NOMO-1 treated with dmso at 0.1 percent for 144 hours (cell line): ENCODE results near the gene RGS14.
"Not testable (repeated sequence)": the region's sequence is repeated elsewhere in the genome, so short reads cannot be mapped to it uniquely, and the experiment has no call there.

Experiments
- DNase-seq: peaks from one replicate; lab custom pipeline; 2025; ENCODE audit not compliant: unreplicated experiment; lab: John Stamatoyannopoulos, UW

RGS14 gene

DNA sequence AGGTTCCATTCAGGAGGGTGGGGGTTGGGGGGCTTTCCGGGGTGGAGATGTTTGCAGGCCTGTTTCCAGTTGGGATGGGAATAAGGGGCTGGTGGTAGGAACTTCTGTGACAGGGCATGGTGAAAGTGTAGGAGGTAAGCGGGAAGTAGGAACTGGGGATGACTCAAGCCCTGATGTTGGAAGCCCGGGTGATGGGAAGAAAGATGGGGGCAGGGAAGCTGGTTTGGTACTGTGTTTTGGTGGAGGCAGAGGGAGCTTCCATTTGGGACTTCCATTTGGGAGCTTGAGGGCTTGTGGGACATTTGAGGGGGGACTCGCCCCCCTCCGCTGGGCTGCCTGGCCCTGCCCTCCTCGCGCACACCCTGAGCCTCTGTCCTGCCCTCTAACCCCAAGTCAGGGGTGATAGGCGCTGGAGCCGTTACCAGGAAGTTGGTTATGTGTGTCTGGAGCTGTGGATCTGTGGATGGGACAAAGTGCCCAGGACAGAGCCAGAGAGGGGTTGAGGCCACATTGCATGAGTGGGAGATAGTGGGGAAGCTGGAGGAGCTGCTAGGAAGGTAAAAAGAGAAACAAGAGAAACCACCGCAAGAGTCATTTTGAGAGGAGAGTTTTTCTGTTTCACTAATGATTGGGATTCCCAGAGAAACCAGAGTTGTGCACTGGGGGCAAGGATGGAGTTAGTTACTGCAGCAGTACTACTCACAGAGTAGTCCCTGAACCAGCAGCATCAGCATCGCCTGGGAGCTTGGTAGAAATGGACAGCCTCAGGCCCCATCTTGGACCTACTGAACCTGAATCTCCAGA, 6.6 kb downstream of the RGS14 start:
- no peak for DNase-seq

DNA sequence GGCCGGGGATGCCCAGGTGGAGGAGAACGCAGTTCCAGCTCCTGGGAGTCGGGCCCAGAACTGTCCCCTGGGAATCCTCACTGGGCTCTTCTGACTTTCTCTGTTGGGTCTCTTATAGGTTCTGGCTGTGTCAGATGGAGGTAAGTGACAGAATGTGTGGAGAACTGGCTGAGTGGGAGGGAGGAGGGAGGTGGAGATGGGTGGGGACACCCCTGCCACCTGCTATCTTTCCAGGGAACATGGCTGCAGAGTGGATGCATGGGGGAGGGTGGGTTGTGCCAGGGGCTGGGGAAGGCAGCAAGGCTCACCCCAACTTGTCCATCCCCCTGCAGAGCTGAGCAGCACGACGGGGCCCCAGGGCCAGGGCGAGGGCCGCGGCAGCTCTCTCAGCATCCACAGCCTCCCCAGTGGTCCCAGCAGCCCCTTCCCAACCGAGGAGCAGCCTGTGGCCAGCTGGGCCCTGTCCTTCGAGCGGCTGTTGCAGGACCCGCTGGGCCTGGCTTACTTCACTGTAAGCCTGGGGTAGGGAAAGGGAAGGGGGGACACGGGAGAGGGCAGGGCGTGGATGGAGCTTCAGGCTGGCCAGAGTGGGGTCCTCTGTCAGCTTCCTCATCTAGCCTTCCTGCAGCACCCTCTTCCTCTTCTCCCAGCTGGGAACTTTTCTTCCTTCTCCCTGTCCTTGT, 8.3 kb downstream of the RGS14 start:
- DNase-seq: no peak

GRCh38 chr5:177366528-177367322, 9.0 kb downstream of the RGS14 start:
- DNase-seq: no peak

- no peak for DNase-seq
Observed at GRCh38 chr5:177367323-177367848, 9.7 kb downstream of the RGS14 start.

- no peak for DNase-seq
Observed at GRCh38 chr5:177367981-177368868, 10.5 kb downstream of the RGS14 start.

DNA sequence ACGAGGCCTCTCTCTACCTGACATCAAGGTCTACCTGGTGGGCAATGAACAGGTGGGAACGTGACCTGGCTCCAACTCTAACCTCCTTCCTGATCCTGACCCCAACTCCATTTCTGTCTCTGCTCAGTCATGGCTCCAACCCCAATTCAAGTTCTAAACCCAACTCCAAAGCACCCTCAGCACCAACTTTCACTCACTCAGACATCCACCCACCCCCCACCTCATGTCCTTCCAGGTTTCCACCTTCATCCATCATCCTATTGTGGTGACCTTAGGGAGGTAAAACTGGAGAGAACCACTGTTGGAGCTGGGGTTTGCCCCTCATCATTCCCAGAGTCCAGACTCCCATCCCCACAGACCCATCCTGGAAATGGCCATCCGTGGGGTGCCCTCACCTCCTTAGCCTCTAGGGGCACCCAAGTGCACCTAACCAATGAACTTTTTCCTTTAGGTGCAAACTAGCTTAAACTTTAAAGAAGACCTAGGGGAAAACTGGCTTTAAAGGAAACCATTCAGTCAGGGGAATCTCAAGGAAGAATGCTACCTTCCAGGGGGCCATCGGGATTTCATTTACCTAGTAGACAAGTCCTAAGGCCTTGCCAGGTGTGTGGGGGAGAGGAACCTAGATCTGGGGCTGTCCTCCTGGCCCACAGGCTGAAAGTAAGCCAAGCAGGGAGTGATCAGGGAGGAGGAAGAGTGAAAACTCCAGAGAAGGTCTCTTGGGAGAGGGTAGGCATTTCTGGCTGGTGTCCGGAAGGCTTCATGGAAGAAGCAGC, 11.3 kb downstream of the RGS14 start:
- no peak for DNase-seq

DNA sequence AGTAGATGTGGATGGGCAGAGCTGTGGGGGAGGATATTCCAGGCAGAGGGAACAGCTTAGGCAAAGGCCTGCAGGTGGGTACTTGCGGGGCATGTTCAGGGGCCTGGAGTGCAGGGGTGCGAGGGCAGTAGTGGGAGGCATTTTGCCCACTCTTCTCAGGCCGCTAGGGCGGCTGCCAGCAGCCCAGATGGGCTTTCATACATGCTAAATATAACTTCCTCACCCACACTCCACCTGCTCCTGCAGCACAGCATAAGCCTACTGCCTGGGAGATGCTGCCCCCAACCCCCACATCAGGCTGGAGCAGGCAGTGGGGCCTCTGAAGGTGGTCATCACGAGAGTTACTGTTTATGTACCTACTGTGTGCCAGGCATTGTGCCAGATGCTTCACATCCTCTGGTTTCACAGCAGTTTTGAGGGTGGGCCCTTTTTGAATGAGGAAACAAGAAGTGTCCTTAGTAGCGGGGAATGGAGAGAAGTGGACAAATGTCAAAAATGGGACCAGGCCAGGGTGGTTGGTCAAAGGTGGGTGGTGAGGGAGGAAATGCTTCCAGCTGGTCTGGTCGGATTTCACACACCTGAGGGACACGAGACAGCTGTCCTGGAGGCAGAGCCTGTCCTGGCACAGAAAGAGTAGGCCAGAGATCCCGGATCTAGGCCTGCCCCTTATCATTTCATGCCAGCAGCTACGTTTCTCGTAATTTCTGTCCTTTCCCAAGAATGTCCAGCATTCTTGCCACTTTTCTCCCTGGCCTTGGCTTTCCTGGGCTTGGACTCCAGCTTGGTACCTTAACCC, 12.1 kb downstream of the RGS14 start:
- DNase-seq: no peak

DNA sequence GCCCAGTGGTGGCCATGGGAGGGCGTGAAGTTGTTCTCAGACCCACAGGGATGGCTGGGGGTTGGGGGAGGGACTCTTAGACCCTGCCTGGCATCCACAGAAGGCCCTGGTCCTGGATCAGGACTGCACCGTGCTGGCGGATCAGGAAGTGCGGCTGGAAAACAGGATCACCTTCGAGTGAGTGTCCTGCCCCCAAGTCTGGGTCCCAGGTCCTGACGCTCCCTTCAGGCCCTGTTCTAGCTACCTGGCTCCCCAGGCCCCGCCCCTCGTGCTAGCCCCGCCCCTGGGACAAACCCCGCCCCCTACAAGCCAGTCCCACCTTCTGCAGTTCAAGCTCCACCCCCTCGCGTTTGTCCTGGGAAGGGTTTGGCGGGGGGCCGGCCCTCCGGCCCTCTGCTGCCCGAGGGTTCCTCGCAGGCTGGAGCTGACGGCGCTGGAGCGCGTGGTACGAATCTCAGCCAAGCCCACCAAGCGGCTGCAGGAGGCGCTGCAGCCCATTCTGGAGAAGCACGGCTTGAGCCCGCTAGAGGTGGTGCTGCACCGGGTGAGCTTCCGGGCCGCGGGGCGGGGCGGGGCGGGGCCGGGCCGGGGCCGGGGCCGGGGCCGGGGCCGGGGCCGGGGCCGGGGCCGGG, 12.9 kb downstream of the RGS14 start:
- no peak for DNase-seq

GRCh38 chr5:177371120-177372033, 13.7 kb downstream of the RGS14 start:
- no peak for DNase-seq

DNA sequence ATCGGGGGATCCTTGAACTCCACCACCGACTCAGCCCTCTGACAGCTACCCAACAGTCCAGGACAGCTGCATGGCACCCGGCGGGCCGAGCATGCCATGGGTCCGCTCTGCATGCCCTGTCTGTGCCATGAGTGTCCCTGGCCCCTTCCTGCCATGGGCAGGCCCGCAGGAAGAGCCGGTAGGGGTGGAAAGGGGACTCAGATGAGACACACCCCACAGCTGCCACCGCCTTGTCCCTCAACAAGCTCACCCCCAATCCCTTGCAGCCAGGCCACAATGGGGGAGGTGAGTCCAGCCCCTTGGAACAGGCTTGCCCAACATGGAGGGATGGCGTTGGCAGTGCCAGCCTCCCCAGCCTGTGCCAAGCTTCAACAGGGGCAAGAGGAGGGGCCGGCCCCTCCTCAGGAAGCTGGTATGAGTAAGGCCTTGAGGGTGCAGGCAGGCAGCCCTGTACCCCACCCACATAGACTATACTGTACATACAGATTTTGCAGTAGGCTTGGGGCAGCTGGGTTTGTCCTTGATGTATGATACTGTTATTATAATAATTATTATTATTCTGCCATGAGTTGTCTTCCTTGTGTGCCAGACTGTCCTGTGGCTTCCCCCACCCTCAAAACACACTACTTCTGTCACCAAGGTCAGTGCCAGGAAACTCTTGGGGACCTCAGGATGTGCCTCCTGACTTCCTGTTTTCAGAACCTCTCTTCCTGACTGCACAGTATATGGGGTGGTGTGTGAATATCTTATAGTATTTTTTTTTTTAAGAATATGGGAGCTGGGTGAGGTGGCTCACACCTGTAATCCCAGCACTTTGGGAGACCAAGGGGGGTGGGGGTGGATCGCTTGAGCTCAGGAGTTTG, 14.5 kb downstream of the RGS14 start:
- no peak for DNase-seq

DNA sequence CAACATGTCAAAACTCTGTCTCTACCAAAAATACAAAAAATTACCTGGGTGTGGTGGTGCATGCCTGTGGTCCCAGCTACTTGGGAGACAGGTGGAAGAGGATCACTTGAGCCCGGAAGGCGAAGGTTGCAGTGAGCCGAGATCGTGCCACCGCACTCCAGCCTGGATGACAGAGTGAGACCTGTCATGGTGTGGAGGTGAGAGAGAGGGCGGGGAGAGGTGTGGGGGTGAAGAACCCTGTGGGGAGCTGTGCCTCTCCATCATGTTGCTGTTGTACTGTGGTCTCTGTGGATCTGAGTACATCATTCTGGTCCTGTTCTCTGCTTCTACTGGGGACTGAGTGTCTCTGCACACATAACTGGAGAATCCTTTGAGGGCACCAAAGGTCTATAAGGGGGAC, 15.2 kb downstream of the RGS14 start:
- no peak for DNase-seq

DNA sequence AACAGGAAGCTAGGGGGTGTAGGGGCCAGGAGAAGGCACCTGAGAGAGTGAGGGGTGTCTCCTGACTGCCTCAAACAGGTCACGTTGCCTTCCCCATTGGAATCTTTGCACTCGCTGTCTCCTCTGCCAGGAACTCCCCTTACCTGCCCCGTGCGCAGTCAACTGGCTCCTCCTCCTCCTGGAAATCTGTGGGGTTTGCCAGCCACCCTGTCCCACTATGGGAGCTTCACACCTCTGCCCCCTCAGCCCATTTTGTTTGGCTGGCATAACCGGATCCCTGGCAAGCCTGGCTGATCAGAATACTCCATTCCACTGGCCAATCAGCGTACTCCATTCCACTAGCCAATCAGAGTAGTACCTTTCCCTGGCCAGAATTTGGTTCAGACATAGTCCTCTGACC, 16.1 kb downstream of the RGS14 start:
- DNase-seq: no peak

GRCh38 chr5:177374211-177374610, 16.5 kb downstream of the RGS14 start:
- no peak for DNase-seq

GRCh38 chr5:177375516-177375915, 17.8 kb downstream of the RGS14 start:
- DNase-seq: not testable (repeated sequence)

DNA sequence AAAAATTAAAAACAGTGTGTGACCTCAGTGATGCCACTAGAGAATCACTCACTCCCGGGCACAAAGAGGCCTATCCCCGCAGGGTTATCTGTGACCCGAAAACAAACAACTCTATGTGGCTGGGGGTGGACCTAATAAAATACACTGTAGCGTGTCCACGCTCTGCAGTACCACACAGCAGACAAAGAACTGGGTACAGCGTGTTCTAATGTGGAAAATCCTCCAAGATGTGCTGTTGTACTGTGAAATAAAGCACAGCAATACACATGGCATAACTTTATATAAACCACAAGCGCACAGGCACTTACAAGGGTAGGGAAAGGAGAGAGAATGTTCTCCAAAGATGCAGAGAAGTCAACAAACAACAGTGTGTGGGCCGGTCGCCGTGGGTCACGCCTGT, 18.4 kb downstream of the RGS14 start:
- no peak for DNase-seq
